ENCODE data around the gene CTTNBP2.

The CTTNBP2 gene

GRCh38 chr7:117873310-117874190 is at the start of gene CTTNBP2:
CTTNBP2 (minus strand) TSS chr7:117873441; CDS start chr7:117873415, 26 bp downstream.
- FAIRE-seq: no peak

GRCh38 chr7:117916309-117916708 is 43.1 kb upstream of the CTTNBP2 start:
- no peak for FAIRE-seq

GRCh38 chr7:117912421-117912820 is 39.2 kb upstream of the CTTNBP2 start:
- no peak for FAIRE-seq

GRCh38 chr7:117908031-117908795 is 35.0 kb upstream of the CTTNBP2 start:
- no peak for FAIRE-seq

- no peak for FAIRE-seq
Measured at GRCh38 chr7:117907049-117907640, 33.9 kb upstream of the CTTNBP2 start.

GRCh38 chr7:117902314-117902889 is 29.2 kb upstream of the CTTNBP2 start:
- no peak for FAIRE-seq

DNA sequence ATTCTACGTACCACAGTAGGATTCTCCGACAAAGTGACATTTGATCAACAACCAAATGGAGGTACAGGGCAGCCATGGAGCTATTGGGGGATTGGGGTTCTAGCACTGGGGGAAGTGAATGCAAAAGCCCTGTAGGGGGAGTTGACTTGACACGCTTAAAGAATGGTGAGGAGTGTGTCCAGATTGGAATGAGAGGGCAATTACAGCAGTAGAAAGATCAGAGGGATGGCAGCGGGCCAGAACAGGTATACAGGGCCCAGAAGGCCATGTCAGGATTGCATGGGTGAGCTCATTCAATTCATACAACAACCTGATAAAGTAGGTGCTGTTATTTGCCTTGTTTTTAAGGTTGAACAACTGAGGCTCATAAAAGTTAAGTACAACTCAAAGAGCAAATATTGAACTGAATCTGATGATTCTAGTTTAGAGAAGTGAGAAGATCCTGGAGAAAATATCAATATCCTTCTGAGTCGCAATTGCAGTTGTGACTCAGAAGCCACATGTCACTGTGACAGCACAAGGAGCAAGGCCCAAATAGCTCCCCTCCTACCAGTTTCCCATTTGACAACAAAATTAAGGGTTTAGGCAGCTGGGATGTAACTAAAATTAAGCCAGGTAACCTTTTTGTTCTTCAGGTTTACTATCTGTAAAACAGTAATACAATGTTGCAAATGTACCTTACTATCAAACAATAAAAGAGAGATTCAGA is 28.0 kb upstream of the CTTNBP2 start:
- FAIRE-seq: no peak

GRCh38 chr7:117896339-117896738 is 23.1 kb upstream of the CTTNBP2 start:
- no peak for FAIRE-seq

- no peak for FAIRE-seq
Measured at GRCh38 chr7:117895276-117895675, 22.0 kb upstream of the CTTNBP2 start.

DNA sequence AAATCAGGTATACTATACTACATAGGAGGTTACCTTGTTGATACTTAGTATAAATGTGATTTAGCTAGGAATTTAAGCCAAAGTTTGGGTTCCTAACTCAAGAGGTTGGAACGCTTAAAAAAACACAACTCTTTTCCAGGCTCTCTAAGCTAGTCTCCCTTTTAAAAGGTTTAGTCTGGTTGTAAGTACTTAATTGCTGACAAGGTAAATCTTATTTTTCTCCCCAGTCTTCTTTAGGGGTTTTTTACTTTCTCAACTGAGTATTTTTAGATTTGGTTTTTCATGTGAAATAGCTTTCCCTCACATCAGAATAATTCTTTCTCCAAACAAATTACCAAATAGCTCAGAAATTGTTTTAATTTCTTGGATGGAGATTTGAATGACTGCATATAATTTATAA is 20.8 kb upstream of the CTTNBP2 start:
- FAIRE-seq: no peak

- no peak for FAIRE-seq
Measured at GRCh38 chr7:117892821-117893220, 19.6 kb upstream of the CTTNBP2 start.

DNA sequence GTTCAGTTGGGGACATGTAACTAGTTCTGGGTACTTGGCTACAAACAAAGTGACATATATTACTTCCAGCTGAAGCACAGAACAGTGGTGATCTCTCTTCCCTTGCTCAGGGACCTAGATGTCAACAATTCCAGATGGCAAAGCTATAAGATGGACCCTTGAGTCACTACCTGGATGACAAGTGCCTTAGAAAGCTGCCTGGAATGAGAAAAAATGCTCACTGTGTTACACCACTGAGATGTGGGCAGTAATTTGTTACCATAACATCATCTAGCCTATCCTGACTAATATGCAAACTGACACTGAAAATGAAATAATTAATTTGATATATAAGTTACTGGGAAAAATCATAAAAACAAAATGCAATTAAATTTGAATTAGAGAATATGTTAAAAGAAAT is 16.4 kb upstream of the CTTNBP2 start:
- no peak for FAIRE-seq

DNA sequence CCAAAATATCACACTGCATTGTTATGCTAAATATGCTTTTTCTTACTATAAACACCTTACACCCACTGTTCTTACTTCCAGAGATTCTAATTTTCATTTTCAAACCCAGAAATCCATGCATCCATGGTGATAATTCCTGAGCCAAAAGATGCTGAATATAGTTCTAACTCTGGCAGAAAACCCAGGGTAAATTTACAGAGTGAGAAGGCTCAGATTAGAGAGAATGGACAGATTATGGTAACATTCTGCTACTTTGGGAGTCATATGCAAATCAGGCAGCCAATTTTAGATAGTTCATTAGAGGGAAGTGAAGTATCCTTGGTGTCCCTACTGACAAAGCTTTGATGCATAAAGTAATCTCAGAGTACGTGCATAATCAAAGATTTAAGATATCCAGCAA is 15.4 kb upstream of the CTTNBP2 start:
- FAIRE-seq: no peak

DNA sequence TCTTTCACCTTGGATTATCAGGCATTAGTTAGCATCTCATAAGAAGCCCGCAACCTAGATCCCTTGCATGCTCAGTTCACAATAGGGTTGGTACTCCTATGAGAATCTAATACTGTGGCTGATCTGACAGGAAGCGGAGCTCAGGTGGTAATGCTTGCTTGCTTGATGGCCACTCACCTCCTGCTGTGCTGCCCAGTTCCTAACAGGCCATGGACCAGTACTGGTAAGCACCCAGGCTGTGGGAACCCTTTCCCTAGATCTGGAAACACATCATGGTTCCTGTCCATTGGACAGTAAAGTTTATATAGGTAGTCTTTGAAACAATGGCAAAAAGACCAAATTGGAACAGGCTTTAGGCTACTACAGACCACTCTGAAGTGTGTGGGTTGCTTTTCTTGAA is 9.4 kb upstream of the CTTNBP2 start:
- no peak for FAIRE-seq

DNA sequence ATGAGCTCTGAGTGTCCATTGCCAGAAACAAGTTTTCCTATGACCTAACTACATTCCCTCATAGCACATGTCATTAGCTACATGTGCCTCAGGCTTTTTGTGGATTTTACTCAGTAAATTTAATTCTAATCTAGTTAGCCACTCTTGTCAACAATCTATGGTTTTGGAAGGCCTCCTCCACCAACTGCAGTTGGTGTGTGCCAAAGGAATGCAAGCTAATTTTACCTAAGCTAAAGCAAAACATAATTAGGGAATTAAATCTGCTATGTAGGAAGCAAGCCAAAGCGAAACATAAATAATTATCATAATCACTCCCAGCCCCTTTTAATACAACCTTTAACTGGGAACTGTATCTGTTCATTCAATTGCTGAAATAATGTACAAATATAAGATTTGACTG is 3.5 kb upstream of the CTTNBP2 start:
- FAIRE-seq: no peak

DNA sequence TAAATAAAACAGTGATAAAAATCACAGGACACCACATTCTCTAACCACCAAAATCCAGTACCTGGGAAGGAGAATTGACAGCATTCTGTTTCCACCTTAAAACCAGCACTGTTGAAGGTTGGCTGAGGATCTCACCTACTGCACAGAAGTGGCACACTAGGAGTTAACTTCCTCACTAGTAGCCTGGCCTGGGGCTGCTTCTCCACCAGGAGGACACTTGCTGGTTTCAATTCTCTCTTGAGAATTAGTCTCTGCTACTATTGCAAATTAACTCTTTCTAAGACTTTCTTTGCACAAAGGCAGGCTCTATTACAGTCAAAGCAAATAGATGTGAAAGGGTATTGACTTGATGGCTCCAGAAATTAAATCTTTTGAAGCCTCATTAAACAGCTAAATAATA is 2.3 kb upstream of the CTTNBP2 start:
- no peak for FAIRE-seq

DNA sequence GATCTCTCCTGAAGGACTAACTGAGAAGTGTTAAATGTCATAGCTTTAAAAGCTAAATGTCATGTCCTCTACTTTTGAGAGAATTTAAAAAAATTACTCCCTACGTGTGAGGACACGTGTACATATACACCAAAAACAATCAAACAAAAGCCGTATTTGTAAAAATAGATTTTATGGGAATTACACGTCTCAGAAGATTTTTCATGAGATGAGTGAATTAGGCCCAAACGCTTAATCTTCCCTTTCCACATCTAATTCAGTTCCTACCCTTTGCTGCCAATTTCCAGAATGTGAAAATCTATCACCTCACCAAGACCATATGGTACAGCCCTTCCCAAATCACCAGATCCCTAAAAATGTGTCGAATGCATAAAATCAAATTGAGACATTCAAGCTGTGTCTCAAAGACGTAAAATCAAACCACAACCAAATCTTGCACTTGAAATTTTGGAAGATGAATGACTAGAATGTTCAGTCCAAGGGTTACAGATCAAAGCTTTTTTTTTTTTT is 1.0 kb upstream of the CTTNBP2 start:
- FAIRE-seq: no peak

- FAIRE-seq: no peak
Measured at GRCh38 chr7:117872561-117873309, 506 bp downstream of the CTTNBP2 start.

DNA sequence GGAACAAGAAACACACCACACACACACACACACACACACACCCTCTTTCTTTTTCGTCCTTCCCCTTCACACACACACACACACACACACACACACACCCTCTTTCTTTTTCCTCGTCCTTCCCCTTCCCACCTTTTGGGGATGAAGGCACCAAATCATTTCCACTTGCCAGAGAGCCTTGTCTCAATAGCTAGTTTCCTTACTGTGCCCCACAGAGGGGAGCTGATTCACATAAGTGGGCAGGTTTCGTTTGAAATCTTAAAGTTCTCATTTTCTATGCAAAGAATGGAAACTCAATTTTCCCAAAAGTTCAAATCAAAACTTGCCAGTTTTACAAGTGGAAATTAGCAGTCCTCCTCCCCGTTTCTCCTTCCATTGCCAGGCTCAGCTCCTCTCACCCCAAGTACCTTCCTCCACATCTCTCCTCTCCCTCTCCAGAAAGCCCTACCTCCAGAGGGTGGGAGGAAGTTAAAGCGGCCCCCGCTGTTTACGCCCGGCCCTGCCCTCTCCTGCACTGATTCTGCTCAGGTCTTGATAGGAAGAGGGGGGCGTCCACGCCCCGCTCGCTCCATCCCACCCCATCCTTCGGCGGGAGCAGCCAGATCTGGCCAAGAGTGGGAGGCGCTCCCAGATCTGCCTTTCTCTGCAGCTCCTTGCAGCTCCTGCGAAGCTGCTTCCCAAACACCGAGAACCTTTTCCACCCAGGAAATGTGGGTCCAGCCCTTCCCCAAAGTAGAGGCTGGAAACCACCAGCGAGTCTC is 1.3 kb downstream of the CTTNBP2 start:
- no peak for FAIRE-seq

GRCh38 chr7:117871401-117871777 is 1.9 kb downstream of the CTTNBP2 start:
- FAIRE-seq: no peak
